Nephron progenitor cell (in vitro differentiated cells): ENCODE measurements around the gene AFAP1L2.
A peak's percentile ranks its signal among the peaks of the same experiment; 100 is the strongest.

ENCODE experiments used
- DNase-seq: peaks from one replicate; pipeline ENCODE4 v3.0.0; 2021
- H3K27ac Mint-ChIP-seq: 2 replicates; pipeline ENCODE4 v1.8.0; 2021; ENCODE audit warnings: mild to moderate bottlenecking, moderate library complexity, mixed read lengths
- H3K27me3 Mint-ChIP-seq: 2 replicates; pipeline ENCODE4 v1.8.0; 2021; ENCODE audit warnings: mild to moderate bottlenecking, low read depth, mixed read lengths; ENCODE audit not compliant: poor library complexity
- H3K36me3 Mint-ChIP-seq: 2 replicates; pipeline ENCODE4 v1.8.0; 2021; ENCODE audit warnings: low read depth, mixed read lengths
- H3K4me1 Mint-ChIP-seq: 2 replicates; pipeline ENCODE4 v1.8.0; 2021; ENCODE audit warnings: mixed read lengths
- H3K4me3 Mint-ChIP-seq: 2 replicates; pipeline ENCODE4 v1.8.0; 2021; ENCODE audit warnings: mild to moderate bottlenecking, moderate library complexity, mixed read lengths
- H3K9me3 Mint-ChIP-seq: 2 replicates; pipeline ENCODE4 v1.8.0; 2021; ENCODE audit warnings: mild to moderate bottlenecking, moderate library complexity, mixed read lengths
- CTCF ChIP-seq: fragments of 200-600 bp; sonication (generic); IDR thresholded peaks from 2 replicates; pipeline ENCODE4 v1.5.0; 2021; ENCODE audit warnings: antibody characterized with exemption

AFAP1L2 gene

GRCh38 chr10:114442091-114442630, 37.9 kb upstream of the AFAP1L2 start:
- DNase-seq: no peak

GRCh38 chr10:114441107-114441506, 36.8 kb upstream of the AFAP1L2 start:
- Mint-ChIP-seq H3K27me3 (no peaks in the 10 kb centered on the region), H3K4me1 (peaks cover 5% of the 10 kb centered on the region), H3K4me3 (no peak overlapping the region), H3K27ac (no peak overlapping the region), H3K36me3 (peaks cover 57% of the 10 kb centered on the region), H3K9me3 (no peaks in the 10 kb centered on the region)
- TF ChIP-seq CTCF: no peak
- no peak for DNase-seq

More at GRCh38 chr10:114442091-114442630, 37.9 kb upstream of the AFAP1L2 start:
- Mint-ChIP-seq H3K9me3 (no peaks in the 10 kb centered on the region), H3K4me1 (peaks cover 5% of the 10 kb centered on the region), H3K36me3 (peaks cover 53% of the 10 kb centered on the region), H3K27ac (no peak overlapping the region), H3K4me3 (no peak overlapping the region), H3K27me3 (no peaks in the 10 kb centered on the region)
- TF ChIP-seq CTCF: no peak

- H3K27me3 Mint-ChIP-seq: peaks cover 3% of the 10 kb centered on the region
- H3K9me3 Mint-ChIP-seq: no peaks in the 10 kb centered on the region
- H3K4me1 Mint-ChIP-seq: peaks cover 5% of the 10 kb centered on the region
- TF ChIP-seq CTCF: peak; percentile 61
- peak overlapping the region; percentile 43 for H3K27ac Mint-ChIP-seq
- DNase-seq: no peak
- H3K4me3 Mint-ChIP-seq: no peak overlapping the region
- H3K36me3 Mint-ChIP-seq: peaks cover 65% of the 10 kb centered on the region
These were observed 33.4 kb upstream of the AFAP1L2 start for GRCh38 chr10:114437473-114438292.

- H3K4me3 Mint-ChIP-seq: no peak overlapping the region
- TF ChIP-seq CTCF: no peak
- H3K4me1 Mint-ChIP-seq: peaks cover 5% of the 10 kb centered on the region
- H3K9me3 Mint-ChIP-seq: no peaks in the 10 kb centered on the region
- DNase-seq: no peak
- H3K27me3 Mint-ChIP-seq: peaks cover 3% of the 10 kb centered on the region
- H3K36me3 Mint-ChIP-seq: peaks cover 65% of the 10 kb centered on the region
- H3K27ac Mint-ChIP-seq: no peak overlapping the region
These were observed 32.6 kb upstream of the AFAP1L2 start for GRCh38 chr10:114436941-114437340.

- Mint-ChIP-seq H3K27me3 (peaks cover 6% of the 10 kb centered on the region), H3K27ac (no peak overlapping the region), H3K4me3 (no peak overlapping the region), H3K36me3 (peaks cover 30% of the 10 kb centered on the region), H3K9me3 (no peaks in the 10 kb centered on the region), H3K4me1 (peaks cover 1% of the 10 kb centered on the region)
- DNase-seq: no peak
- TF ChIP-seq CTCF: no peak
These were observed 28.3 kb upstream of the AFAP1L2 start for GRCh38 chr10:114432566-114433093.
